Suprapubic skin (tissue), 3 donors: ENCODE data around the gene IPO5.

Source experiments
- POLR2A ChIP-seq, 2 donors: fragments of 450-650 bp; IDR thresholded peaks; one replicate each; pipeline ENCODE4 v1.6.1; 2017; ENCODE audit warnings: antibody characterized with exemption in 2 of 2, mild to moderate bottlenecking in 2 of 2, moderate library complexity in 2 of 2
- TF ChIP-seq, protein P1 (sequence below), 2 donors: fragments of 200-600 bp in 1 of 2; fragments of 450-650 bp in 1 of 2; sonication (generic) in 1 of 2; IDR thresholded peaks; one replicate each; pipeline ENCODE4 v1.5.1; 2016 to 2019; ENCODE audit warnings: antibody characterized with exemption in 2 of 2, mild to moderate bottlenecking in 1 of 2, moderate library complexity in 1 of 2

DNA sequence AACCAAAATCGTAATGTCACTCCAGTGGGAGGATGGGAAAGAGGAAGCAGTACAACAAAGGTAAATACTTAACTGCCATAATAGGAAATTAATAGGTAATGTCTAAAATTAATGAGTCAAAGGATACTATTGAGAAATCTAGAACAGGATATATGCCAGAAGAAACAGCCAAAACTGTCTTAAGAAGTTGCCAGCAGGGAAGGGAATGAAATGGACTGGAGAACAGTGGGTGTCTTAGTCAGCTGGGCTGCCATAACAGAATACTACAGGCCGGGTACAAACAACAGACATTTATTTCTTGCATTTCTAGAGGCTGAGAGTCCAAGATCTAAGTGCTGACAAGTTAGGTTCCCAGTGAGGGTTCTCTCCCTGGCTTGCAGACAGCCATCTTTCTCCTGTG lies 40.3 kb upstream of the IPO5 start:
- TF ChIP-seq, protein P1, sequence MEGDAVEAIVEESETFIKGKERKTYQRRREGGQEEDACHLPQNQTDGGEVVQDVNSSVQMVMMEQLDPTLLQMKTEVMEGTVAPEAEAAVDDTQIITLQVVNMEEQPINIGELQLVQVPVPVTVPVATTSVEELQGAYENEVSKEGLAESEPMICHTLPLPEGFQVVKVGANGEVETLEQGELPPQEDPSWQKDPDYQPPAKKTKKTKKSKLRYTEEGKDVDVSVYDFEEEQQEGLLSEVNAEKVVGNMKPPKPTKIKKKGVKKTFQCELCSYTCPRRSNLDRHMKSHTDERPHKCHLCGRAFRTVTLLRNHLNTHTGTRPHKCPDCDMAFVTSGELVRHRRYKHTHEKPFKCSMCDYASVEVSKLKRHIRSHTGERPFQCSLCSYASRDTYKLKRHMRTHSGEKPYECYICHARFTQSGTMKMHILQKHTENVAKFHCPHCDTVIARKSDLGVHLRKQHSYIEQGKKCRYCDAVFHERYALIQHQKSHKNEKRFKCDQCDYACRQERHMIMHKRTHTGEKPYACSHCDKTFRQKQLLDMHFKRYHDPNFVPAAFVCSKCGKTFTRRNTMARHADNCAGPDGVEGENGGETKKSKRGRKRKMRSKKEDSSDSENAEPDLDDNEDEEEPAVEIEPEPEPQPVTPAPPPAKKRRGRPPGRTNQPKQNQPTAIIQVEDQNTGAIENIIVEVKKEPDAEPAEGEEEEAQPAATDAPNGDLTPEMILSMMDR (IDR thresholded peaks at IDR 0.05), result no peak
- no peak for TF ChIP-seq POLR2A (IDR thresholded peaks at IDR 0.05)
